Measurements from ENCODE around the gene SLC52A1. TPM values are rescaled to one million over a fixed set of nuclear protein-coding genes. Genes with fewer than 3 reads are reported as not detected.

The SLC52A1 gene
- polyA plus RNA-seq, 1 donor = 0.47 TPM

GRCh38 chr17:4987767-4988567 is 47.3 kb downstream of the SLC52A1 start:
- no peak for DNase-seq

- DNase-seq = peak; percentile 80
Measured at GRCh38 chr17:4986951-4987766, 48.1 kb downstream of the SLC52A1 start, which contains the start of gene CAMTA2. Gene CAMTA2, minus strand, starts transcription at chr17:4987675. Its CDS starts 1,453 bp downstream, at chr17:4986222.

GRCh38 chr17:4986403-4986802 is 48.8 kb downstream of the SLC52A1 start:
- DNase-seq = no peak

Other genes starting within 250 kb of the SLC52A1 start
- 0.33 TPM for gene VMO1, start 249.1 kb downstream of the SLC52A1 start, polyA plus RNA-seq (ENCODE audit: insufficient read length)
- gene GLTPD2, start 246.5 kb downstream of the SLC52A1 start, polyA plus RNA-seq (ENCODE audit: insufficient read length) = 4.1 TPM
- 122 TPM for gene PSMB6, start 239.3 kb downstream of the SLC52A1 start, polyA plus RNA-seq (ENCODE audit: insufficient read length)
- 44.5 TPM for gene PLD2, start 228.3 kb downstream of the SLC52A1 start, polyA plus RNA-seq (ENCODE audit: insufficient read length)
- gene MINK1, start 202.1 kb downstream of the SLC52A1 start, polyA plus RNA-seq (ENCODE audit: insufficient read length) = 69.7 TPM
- 0.71 TPM for gene C17orf107, start 135.9 kb downstream of the SLC52A1 start, polyA plus RNA-seq (ENCODE audit: insufficient read length)
- 1.2 TPM for gene CHRNE, start 132.3 kb downstream of the SLC52A1 start, polyA plus RNA-seq (ENCODE audit: insufficient read length)
- 3.2 TPM for gene GP1BA, start 103.1 kb downstream of the SLC52A1 start, polyA plus RNA-seq (ENCODE audit: insufficient read length)
- gene SLC25A11, start 95.4 kb downstream of the SLC52A1 start, polyA plus RNA-seq (ENCODE audit: insufficient read length) = 65.3 TPM
- 136 TPM for gene RNF167, start 95.2 kb downstream of the SLC52A1 start, polyA plus RNA-seq (ENCODE audit: insufficient read length)
- 323 TPM for gene PFN1, start 86.9 kb downstream of the SLC52A1 start, polyA plus RNA-seq (ENCODE audit: insufficient read length)
- gene ENO3, start 84.3 kb downstream of the SLC52A1 start, polyA plus RNA-seq (ENCODE audit: insufficient read length) = 23.4 TPM
- gene SPAG7, start 67.6 kb downstream of the SLC52A1 start, polyA plus RNA-seq (ENCODE audit: insufficient read length) = 87.8 TPM
- 31.7 TPM for gene CAMTA2, start 47.8 kb downstream of the SLC52A1 start, polyA plus RNA-seq (ENCODE audit: insufficient read length)
- gene INCA1, start 37.9 kb downstream of the SLC52A1 start, polyA plus RNA-seq (ENCODE audit: insufficient read length) = 8.8 TPM
- 83.5 TPM for gene KIF1C, start 37.5 kb downstream of the SLC52A1 start, polyA plus RNA-seq (ENCODE audit: insufficient read length)
- gene ZFP3, start 43.0 kb upstream of the SLC52A1 start, polyA plus RNA-seq (ENCODE audit: insufficient read length) = 19.1 TPM
- 54.4 TPM for gene ZNF232, start 76.5 kb upstream of the SLC52A1 start, polyA plus RNA-seq (ENCODE audit: insufficient read length)
- 13.8 TPM for gene USP6, start 80.6 kb upstream of the SLC52A1 start, polyA plus RNA-seq (ENCODE audit: insufficient read length)
- gene ZNF594, start 156.4 kb upstream of the SLC52A1 start, polyA plus RNA-seq (ENCODE audit: insufficient read length) = 28.7 TPM
- 2.0 TPM for gene SCIMP, start 199.4 kb upstream of the SLC52A1 start, polyA plus RNA-seq (ENCODE audit: insufficient read length)
- 76.8 TPM for gene RABEP1, start 246.9 kb upstream of the SLC52A1 start, polyA plus RNA-seq (ENCODE audit: insufficient read length)